GM19372 (cell line): Measurements from ENCODE around the gene SLC22A1.
"Not testable (repeated sequence)": the region's sequence is repeated elsewhere in the genome, so short reads cannot be mapped to it uniquely, and the experiment has no call there.

Experiments used
- ATAC-seq: cut with Tn5 transposase; IDR thresholded peaks from one replicate; pipeline ENCODE4 v1.9.1; 2021; ENCODE audit warnings: mild to moderate bottlenecking, low read depth, moderate library complexity; ENCODE audit not compliant: unreplicated experiment

The SLC22A1 gene

DNA sequence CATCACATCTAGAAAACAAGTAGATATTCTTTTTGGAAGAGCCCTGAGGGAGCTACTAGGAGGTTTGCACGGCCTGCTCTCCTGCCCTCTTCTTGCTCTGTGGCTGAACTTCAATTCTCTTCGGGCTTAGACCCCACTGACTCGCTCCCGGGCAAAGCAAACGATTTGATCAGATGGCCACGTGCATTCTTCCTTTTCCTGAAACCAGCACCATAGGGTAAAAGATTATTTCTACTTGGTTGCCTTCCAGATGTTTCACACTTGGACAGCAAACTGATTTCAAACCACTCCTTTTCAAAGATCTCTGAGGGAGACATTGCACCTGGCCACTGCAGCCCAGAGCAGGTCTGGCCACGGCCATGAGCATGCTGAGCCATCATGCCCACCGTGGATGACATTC, at the start of gene SLC22A1:
SLC22A1 (plus strand) TSS at position 258 of the 400 bp plus-strand sequence; CDS start at position 379, 121 bp downstream.
- no peak for ATAC-seq

- ATAC-seq: no peak
Observed at GRCh38 chr6:160073272-160073671, 48.3 kb upstream of the SLC22A1 start.

- ATAC-seq: no peak
Observed at GRCh38 chr6:160076009-160076408, 45.6 kb upstream of the SLC22A1 start.

- no peak for ATAC-seq
Observed at GRCh38 chr6:160077024-160077423, 44.6 kb upstream of the SLC22A1 start.

DNA sequence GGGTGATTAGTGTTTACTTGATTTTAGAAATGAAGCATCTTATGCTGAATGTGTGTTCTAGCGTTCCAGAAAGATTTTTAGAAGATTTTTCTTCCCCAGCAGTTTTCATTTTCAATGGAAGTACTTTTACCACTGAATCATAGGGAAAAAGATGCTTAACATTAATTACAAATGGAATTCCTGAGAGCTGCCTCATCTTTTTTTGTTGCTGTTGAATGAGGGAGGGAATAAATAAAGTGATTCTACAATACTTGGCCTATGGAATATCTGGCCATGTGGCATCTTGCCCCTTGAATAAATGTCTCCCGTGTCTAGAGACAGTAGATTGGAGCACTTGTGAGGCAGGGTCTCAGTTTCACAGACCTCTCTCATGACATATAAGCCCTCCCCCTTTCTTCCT, 44.1 kb upstream of the SLC22A1 start:
- no peak for ATAC-seq

DNA sequence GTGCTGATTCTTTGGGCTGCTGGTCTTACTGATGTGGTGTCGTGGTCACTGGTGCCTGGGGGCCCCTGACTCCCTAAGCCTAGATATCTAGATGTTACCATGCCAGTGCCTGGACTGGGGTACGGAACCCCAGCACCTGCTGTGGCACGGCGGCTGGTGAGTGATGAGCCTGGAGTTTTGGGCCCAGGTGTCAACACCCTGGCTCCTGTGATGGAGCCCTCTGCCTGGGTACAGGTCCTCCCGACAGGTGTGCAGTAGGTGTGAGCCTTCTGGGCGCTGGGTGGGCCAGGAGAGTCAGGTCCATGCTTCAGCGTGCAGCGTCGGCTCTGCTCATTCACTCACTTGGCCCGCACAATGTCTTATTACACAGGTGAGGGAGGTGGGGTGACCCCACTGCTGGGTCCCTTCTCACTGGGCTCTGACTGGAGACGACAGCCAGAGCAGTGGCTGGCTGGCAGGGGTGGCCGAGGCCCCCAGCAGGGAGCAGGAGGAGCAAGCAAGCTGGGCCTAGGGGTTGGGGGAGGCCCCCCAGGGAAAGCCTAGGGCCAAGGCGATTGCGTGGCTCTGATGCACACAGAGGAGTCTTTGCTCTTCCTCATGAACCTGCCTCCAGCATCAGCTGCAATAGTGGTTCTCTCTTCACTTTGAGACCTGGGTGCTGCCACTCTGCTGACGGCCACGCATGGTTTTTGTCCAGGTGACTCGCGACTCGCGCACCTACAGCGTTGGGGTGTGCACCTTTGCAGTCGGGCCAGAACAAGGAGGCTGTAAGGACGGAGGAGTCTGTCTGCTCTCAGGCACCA, 42.5 kb upstream of the SLC22A1 start:
- no peak for ATAC-seq

- no peak for ATAC-seq
Observed at GRCh38 chr6:160079686-160080043, 42.0 kb upstream of the SLC22A1 start.

- no peak for ATAC-seq
Observed at GRCh38 chr6:160080097-160080496, 41.5 kb upstream of the SLC22A1 start.

- no peak for ATAC-seq
Observed at GRCh38 chr6:160081398-160081797, 40.2 kb upstream of the SLC22A1 start.

DNA sequence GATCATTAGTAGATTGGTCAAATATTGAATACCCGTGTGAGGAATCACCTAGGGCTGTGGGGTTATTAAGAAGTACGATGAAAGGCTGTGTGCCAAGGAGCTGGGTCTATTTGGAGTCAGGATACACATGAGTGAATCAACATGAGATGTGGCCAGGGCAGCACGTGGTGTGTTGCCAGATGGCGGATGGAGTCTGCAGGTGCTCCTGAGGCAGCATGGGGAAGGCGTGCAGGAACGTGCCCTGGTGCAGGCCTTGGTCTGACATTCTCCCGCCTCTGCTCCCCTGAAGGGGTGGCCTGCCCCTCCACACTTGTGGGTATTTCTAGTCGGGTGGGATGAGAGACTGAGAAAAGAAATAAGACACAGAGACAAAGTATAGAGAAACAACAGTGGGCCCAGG, 39.0 kb upstream of the SLC22A1 start:
- no peak for ATAC-seq

DNA sequence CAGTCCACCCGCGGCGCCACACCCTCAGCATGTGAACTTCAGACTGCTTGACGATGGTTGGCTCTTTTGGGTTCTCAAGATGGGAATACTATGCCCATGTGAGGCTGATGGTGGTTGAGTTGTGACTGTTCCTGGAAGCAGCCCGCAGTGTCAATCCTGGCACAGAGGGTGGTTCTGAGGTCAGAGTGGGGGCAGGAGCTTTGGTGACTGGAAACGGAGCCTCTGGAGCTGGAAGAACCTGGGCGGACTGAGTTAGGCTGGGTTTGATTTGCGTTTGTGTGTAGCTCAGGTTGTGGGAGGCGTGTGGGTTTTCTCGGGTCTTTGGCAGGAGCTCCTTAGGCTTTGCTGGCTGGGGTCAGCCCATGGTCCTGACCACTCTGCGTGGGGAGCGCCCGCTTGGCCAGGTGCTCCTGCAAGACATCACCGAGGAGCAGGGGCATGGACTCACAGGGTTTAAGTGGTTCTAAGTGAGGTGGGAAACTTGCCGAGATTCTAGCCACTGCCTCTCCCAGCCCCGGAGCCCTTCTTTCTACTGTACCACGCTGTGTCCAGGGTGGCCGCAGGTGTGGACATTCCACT, 37.3 kb upstream of the SLC22A1 start:
- no peak for ATAC-seq

GRCh38 chr6:160085226-160085625, 36.4 kb upstream of the SLC22A1 start:
- ATAC-seq: no peak

GRCh38 chr6:160085713-160086505, 35.7 kb upstream of the SLC22A1 start:
- no peak for ATAC-seq

GRCh38 chr6:160086754-160087153, 34.9 kb upstream of the SLC22A1 start:
- ATAC-seq: no peak

DNA sequence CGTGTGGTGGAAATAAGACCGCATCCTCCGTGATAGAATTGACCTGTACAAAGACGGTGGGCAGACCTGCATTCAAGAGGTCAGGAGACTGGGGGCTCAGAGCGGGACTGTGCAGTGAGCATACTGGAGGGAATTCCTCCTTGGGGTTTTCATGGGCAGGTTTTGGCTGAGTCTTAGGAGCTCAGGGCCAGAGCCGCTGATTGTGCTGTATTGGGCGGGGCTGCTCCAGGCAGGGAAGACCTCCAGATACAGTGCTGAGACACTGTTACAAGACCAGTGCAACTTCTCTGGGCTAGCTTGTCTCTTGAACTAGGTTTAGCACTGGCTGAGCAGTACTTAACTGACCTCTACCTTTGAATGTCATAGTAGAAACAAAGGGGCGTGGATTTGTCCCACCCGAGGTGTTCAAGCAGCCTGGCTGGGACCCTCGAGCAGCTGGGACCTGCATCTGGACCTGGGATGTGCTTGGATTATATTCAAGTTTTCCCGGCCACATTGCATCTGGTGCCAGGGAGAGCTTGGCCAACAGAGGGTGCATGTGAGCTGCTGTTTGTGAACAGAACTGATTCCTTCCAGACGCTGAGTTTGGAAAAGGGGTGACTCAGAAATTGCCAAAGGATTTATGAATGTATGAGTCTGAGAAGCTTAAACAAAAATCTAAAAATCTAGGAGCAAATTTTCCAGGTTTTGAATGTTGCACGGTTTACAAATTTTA, 33.4 kb upstream of the SLC22A1 start:
- no peak for ATAC-seq

GRCh38 chr6:160088784-160089533, 32.7 kb upstream of the SLC22A1 start:
- ATAC-seq: no peak

DNA sequence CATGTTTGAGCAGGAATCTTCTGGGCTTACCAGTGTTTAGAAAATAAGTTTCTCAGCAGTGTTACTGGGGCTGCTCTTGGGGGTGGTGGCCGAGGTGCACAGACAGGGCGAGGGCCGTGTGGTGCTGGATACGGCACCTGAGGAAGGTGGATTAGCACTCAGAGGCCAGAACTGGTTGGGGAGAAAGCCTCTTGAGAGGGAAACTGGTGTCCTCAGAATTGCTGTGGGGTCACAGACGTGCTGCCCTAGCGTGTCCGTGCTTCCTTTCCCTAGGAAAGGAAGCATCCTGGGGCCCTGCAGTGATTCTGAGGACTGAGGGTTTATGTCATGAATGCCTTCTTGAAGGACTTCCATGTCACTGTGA, 32.1 kb upstream of the SLC22A1 start:
- no peak for ATAC-seq

DNA sequence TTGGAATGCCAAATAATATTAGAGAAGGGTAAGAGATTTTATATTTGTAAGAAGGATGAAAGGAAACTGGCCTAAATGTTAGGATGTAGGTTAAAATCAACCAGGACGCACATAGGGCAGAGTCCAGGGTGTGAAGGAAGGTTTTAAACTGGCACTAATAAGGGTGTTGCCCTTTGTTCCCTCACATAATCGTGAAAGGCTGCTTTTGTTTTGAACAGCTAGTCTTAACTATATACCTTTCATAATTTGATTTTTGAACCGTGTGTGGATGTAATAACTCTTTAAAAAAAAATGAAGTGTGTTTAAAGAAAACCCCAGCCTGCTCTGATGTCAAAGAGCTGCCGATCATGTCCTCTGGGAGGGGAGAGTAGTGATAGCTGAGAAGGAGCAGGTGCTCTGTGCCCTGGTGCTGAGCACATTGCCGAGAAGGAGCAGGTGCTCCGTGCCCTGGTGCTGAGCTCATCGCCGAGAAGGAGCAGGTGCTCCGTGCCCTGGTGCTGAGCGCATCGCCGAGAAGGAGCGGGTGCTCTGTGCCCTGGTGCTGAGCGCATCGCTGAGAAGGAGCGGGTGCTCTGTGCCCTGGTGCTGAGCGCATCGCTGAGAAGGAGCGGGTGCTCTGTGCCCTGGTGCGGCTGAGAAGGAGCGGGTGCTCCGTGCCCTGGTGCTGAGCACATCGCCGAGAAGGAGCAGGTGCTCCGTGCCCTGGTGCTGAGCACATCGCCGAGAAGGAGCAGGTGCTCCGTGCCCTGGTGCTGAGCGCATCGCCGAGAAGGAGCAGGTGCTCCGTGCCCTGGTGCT, 31.0 kb upstream of the SLC22A1 start:
- not testable (repeated sequence) for ATAC-seq

DNA sequence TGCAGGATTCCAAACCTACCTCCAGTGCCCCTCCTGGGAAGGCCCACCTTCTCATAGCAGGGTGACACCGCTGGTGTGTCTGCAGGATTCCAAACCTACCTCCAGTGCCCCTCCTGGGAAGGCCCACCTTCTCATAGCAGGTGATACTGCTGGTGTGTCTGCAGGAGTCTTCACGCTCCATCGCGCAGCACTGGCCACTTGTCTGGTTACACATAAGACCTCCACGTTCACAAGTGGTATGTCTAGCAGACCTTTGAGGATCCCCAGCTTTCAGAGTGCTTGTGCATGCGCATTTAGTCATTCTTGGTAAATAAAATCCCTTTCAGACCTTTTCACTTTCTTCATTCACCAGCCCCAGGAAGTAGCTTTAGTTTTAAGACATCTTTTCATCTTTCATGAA, 29.4 kb upstream of the SLC22A1 start:
- not testable (repeated sequence) for ATAC-seq
